Right lobe of liver (tissue), 6 donors: ENCODE data around the gene NUMB. TPM values are rescaled to one million over a fixed set of nuclear protein-coding genes. Genes with fewer than 3 reads are reported as not detected.

Experiments
- ATAC-seq, 4 donors: fragments of 200-7000 bp; cut with Tn5 transposase; one replicate each; pipeline ENCODE4 v1.9.1; 2020; ENCODE audit warnings: mild to moderate bottlenecking in 4 of 4, moderate library complexity in 4 of 4
- DNase-seq, 3 donors: peaks; one replicate each; pipeline ENCODE4 v3.0.0-alpha.2; 2020
- H3K27ac ChIP-seq, 3 donors: fragments of 200-600 bp; one replicate each; pipeline ENCODE4 v1.8.0; 2022
- H3K27me3 ChIP-seq, 2 donors: fragments of 200-600 bp; one replicate each; pipeline ENCODE4 v1.8.0; 2022
- H3K36me3 ChIP-seq, 4 donors: fragments of 200-600 bp; sonication (generic) in 1 of 4; one replicate each; pipeline versions ENCODE4 v1.5.1 to v1.8.0; 2017 to 2022; ENCODE audit warnings: control low read depth in 1 of 4
- H3K4me1 ChIP-seq, 4 donors: fragments of 200-600 bp; sonication (generic) in 1 of 4; one replicate each; pipeline versions ENCODE4 v1.5.1 to v1.8.0; 2017 to 2022; ENCODE audit warnings: control low read depth in 1 of 4
- H3K4me3 ChIP-seq, 3 donors: fragments of 200-600 bp; one replicate each; pipeline ENCODE4 v1.8.0; 2022
- H3K9me3 ChIP-seq, 4 donors: fragments of 200-600 bp; sonication (generic) in 1 of 4; one replicate each; pipeline versions ENCODE4 v1.5.1 to v1.8.0; 2017 to 2022; ENCODE audit warnings: control low read depth in 1 of 4
- POLR2A ChIP-seq: fragments of 450-650 bp; IDR thresholded peaks from one replicate; pipeline ENCODE4 v1.6.1; 2017; ENCODE audit warnings: antibody characterized with exemption, mild to moderate bottlenecking
- whole genome bisulfite sequencing: methylation state at CpG from one replicate; pipeline ENCODE4 v1.1.6; 2018; ENCODE audit warnings: low coverage, low lambda C conversion rate; ENCODE audit not compliant: insufficient coverage; ENCODE audit errors: missing lambda C conversion rate; 5-methylcytosine and 5-hydroxymethylcytosine counted together
- intact Hi-C, 2 donors: fragments of 100-400 bp; cut with DNase I; formaldehyde crosslinking; loops; one replicate each; pipeline versions ENCODE4 v1.11.2 to v1.14.1; 2022
- small RNA-seq, 2 experiments: library from RNA; depleted of rRNA; stranded (forward); fragments of <200 nt; gene quantifications; one replicate each; pipeline ENCODE3, GENCODE V24; 2016
- total RNA-seq, 6 experiments: library from RNA; depleted of rRNA in 2 of 6; stranded (reverse); fragments of >200 nt in 2 of 6; fragmentation: NEBNext Ultra II Directional in 3 of 6; extraction: Animal tissue kit (Norgen Biotek cat#: 25700) in 3 of 6; gene quantifications; one replicate each; pipeline versions ENCODE4 v1.1.0 to v1.2.4, GENCODE V29; 2016 to 2023
- TF ChIP-seq, protein P1 (sequence below), 4 donors: fragments of 200-600 bp in 3 of 4; fragments of 450-650 bp in 1 of 4; IDR thresholded peaks; one replicate each; pipeline versions ENCODE4 v1.5.1 to v1.8.0; 2016 to 2022; ENCODE audit warnings: antibody characterized with exemption in 4 of 4, mild to moderate bottlenecking in 2 of 4
- donor health status: DM: no; HTN: yes; CAD: no.
- donor health status: DM: no; HTN: no; CAD: no.
- donor health status: DM: no; HTN: no; CAD: no.
- donor health status: DM: no; HTN: yes; CAD: no.
- donor health status: DM: no; HTN: yes; CAD: no.

NUMB gene
- total RNA-seq, 6 experiments from 2014 or later = 28.3 to 48.4 (median 43.7) TPM

DNA sequence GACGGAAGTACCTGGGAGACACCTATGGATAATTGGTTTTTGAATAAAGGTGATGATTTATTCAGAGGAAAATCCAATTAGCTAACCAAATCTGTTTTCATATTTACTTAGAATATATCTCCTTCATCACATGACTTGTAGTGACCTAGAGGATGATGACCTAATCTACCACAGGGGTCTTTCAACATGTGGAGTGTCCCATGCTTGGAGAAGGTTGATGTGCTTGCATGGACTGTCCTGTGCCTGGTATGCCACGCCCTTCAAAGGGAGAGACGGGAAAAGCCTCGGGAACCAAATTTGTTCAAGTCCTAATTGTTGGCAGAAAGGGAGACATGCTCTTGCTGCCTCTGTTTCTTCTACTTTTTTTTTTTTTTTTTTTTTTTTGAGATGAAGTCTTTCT lies 232.8 kb downstream of the NUMB start:
- H3K36me3 ChIP-seq = peaks cover 0 to 7% (median under 1%) of the 10 kb centered on the region in 4 donors
- no peak for TF ChIP-seq POLR2A
- TF ChIP-seq, protein P1, sequence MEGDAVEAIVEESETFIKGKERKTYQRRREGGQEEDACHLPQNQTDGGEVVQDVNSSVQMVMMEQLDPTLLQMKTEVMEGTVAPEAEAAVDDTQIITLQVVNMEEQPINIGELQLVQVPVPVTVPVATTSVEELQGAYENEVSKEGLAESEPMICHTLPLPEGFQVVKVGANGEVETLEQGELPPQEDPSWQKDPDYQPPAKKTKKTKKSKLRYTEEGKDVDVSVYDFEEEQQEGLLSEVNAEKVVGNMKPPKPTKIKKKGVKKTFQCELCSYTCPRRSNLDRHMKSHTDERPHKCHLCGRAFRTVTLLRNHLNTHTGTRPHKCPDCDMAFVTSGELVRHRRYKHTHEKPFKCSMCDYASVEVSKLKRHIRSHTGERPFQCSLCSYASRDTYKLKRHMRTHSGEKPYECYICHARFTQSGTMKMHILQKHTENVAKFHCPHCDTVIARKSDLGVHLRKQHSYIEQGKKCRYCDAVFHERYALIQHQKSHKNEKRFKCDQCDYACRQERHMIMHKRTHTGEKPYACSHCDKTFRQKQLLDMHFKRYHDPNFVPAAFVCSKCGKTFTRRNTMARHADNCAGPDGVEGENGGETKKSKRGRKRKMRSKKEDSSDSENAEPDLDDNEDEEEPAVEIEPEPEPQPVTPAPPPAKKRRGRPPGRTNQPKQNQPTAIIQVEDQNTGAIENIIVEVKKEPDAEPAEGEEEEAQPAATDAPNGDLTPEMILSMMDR (IDR thresholded peaks at IDR 0.05) = no peak
- no peaks in the 10 kb centered on the region for H3K27me3 ChIP-seq
- H3K4me1 ChIP-seq = no peaks in the 10 kb centered on the region
- intact Hi-C loops = no loop called here
- no peak overlapping the region for H3K27ac ChIP-seq
- no peaks in the 10 kb centered on the region for H3K9me3 ChIP-seq
- DNase-seq (no peak), ATAC-seq (no peak)
- H3K4me3 ChIP-seq = no peak overlapping the region
- 100% methylated on average over 1 of the region's 4 CpGs for WGBS

Small RNAs within 50 kb of the gene (small RNA-seq; reads per million reads assigned to genes)
- gene RNU6-419P = 0 reads per million in 2 experiments

Other genes starting within 250 kb of the NUMB start
- gene PAPLN, start 221.0 kb downstream of the NUMB start, total RNA-seq = 1 to 10 TPM in 4 of 6 experiments, under 1 TPM in 2; 0.86 to 3.2 (median 1.2) TPM
- 10 to 100 TPM in 2 of 6 experiments, 1 to 10 TPM in 4; 4.7 to 12.4 (median 5.7) TPM for gene RIOX1, start 32.4 kb upstream of the NUMB start, total RNA-seq
- 10 to 100 TPM; 10.2 to 37.5 (median 27.0) TPM for gene ACOT1, start 78.6 kb upstream of the NUMB start, total RNA-seq
- 1 to 10 TPM in 2 of 6 experiments, under 1 TPM in 4; 0.07 to 1.9 (median 0.63) TPM for gene HEATR4, start 100.4 kb upstream of the NUMB start, total RNA-seq
- gene ACOT2, start 110.7 kb upstream of the NUMB start, total RNA-seq = 100 to 1,000 TPM in 4 of 6 experiments, 10 to 100 TPM in 2; 53.3 to 160 (median 112) TPM
- gene ACOT4, start 133.3 kb upstream of the NUMB start, total RNA-seq = 10 to 100 TPM in 3 of 6 experiments, 1 to 10 TPM in 3; 6.2 to 14.4 (median 9.3) TPM
- gene ACOT6, start 154.0 kb upstream of the NUMB start, total RNA-seq = 1 to 10 TPM in 2 of 6 experiments, under 1 TPM in 2, not detected in 2; 0.49 to 1.4 (median 0.94) TPM
- 1 to 10 TPM; 2.7 to 5.7 (median 3.2) TPM for gene DNAL1, start 186.4 kb upstream of the NUMB start, total RNA-seq